Measurements from ENCODE around the gene NELL2.

The NELL2 gene

DNA sequence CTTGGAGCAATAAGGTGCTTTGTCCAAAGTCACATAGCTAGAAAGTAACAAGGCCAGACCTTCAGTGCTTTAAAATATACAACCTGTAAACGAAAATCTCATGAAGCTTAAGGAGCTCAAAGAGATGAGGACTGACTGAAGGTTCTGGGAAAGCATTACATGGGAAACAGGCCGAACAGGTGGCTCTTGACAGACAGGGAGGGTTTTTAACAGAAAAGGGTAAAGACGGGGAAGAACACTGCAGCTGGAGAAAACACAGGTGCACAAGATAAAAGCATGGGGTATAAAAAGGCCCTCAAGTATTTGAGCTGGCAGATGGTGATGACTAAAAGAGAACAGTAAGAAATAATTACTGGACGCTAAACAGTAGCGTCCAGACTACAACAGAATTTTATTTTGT, 257.2 kb downstream of the NELL2 start:
- DNase-seq (ENCODE audit: low read depth): no peak

DNA sequence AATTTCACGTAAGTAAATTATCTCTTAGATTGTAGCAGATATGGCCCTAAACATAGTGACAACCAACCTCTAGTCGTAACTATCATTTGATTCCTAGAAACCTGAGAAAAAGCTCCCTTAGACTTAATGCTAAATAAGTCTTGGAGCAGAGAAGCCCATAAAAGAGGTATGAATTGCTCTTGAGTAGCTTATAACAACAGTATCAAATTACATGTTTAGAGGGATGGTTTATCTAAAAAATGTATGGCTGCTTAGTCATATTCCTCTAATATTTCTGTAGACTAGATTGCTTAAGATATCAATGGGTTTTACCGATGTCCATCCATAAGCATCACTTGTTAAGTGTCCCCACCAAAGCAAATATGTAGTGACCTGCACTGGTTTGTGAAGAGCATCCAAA, 259.7 kb downstream of the NELL2 start:
- no peak for DNase-seq (ENCODE audit: low read depth)

DNA sequence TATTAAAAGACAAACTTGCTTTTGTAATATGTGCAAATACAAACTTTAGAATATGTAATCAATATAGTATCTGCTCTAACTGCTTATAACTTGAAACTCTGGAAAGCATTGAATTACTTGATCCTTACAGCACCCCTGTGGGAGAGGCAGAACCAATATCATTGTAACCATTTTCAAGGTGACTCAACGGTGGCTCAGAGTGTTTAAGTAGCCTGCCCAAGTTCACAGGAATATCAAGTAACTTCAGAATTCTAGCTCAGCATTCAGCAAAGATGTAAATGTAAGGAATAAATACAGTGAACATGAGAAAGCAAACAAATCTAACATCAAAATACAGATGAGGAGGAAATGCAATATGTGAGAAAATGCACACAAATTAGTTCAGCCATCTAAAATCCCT, 264.6 kb downstream of the NELL2 start:
- no peak for DNase-seq (ENCODE audit: low read depth)

DNA sequence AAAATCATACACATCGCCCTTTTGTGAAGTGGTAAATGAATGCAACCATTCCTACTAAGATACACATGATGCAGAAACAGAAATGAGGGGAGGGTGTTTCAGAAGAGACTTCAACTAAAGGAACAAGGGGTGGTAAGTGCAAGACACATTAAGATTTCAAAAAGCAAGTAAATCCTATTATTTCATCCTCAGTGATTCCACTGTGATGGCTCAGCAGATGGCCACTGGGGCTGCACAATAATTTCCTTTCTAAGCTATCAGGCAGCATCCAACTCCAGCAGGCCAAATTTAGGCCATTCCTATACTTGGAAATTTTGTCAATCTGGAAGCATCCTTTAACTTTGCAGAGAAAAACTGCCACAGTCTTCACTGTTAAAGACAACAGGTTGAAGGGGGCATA, 272.4 kb downstream of the NELL2 start:
- no peak for DNase-seq (ENCODE audit: low read depth)

DNA sequence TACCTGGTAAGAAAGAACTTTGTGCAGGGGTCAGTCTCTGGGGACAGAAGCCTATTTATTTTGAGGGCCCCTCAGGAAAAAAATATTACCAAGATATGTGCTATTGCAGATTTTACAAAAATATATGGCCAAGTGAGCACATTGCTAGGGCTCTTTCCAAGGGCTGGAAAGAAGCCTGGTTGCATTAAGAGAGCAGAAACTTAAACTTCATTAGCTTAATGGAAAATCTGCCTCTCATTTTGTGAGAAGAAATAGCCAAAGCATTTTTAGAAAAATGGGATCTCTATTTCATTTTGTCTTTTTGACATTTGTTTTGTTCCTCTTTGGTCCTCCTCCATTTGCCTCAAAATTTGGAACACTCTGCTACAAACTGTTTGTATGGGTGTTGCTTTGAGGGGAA, 283.5 kb downstream of the NELL2 start:
- no peak for DNase-seq (ENCODE audit: low read depth)

DNA sequence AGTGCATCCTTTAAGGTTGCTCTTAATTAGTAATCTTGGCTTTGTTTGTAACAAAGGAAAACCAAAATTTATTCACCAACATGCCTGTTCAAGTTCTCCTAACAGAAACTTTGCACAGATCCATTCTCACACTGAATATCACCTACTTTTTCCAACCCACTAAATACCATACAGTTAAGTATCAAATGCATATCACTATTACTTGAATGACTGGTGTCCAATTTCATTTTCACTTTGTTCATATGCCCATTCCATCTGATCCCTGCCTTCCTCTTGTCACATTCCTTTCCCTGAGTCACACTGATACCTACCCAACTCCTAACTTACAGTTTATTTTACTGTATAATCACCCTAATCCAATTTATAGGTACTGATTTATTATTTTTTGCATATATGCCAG, 286.4 kb downstream of the NELL2 start:
- no peak for DNase-seq (ENCODE audit: low read depth)

DNA sequence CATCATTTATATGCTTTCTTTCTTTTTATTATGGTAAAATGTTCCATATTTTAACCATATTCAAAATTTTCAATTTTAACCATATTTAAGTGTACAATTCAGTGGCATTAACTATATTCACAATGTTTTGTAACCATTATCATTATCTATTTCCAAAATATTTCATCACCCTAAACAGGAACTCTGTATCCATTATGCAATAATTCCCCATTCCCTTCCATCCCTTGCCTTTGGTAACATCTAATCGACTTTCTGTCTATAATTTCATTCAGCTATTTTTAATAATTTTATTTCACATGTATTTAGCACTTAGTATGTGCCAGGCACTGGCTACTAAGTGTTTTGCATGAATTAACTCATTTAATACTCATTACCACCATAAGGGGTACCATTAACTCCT, 287.5 kb downstream of the NELL2 start:
- DNase-seq (ENCODE audit: low read depth): no peak

DNA sequence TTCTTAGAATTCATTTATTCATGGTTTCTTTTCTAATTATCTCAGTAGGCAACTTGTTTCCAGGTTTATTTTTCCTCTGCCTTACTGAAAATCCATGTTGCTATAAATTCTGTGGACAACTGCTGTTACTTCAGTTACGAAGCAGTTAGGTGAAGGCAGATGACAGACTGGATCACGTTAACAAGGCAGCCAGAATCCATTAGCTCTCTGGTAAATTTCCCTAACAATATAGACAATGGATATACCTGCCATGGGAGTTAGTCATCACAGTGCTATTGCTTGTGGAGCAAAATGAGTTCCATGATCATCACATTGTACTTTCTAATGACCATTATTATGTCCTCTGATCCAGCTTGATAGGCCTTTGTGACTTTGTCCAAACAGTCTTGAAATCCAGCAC, 291.5 kb downstream of the NELL2 start:
- DNase-seq (ENCODE audit: low read depth): no peak

DNA sequence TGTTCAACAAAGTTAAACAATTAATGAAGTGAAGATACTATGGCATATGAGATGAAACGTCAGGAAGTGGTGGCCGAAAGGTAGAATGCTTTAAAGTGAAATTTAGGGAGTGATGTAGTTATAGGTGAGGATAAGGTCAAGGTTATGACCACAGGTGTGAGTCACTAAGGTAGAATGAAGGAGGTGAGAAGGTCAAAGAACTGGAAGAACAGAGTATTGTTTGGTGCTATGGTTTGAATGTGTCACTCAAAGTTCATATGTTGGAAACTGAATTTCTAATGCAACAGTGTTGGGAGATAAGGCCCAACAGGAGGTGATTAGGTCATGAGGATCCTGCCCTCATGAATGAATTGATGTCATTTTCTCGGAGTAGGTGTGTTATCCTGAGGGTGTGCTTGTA, 293.6 kb downstream of the NELL2 start:
- DNase-seq (ENCODE audit: low read depth): no peak

DNA sequence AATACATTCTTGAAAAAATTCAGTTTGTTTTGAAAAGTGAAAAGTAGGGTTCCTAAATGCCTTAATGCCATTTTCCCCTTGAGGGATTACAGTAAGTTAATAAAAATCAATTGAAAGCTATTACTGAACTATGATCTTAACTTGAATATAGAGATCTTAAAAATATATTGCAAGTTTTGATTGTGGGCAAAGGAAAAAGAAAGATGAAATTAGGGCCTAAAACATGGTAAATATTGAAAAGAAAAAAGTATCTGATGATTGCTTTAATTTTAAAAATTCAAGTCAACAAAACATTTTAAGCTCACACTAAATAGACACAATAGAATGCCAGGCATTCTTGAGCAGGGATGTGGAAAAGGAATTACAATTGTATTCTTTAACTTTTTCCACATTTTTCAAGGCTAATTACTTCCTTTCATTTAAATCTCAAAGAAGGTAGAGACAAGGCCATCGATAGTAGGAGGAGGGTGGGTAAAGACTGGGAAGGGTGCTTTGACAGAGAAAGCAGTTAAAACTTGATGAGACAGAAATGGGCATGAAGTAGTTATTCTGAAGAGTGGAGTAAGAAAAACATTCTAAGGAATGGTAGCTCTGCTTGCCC, 294.4 kb downstream of the NELL2 start:
- no peak for DNase-seq (ENCODE audit: low read depth)

DNA sequence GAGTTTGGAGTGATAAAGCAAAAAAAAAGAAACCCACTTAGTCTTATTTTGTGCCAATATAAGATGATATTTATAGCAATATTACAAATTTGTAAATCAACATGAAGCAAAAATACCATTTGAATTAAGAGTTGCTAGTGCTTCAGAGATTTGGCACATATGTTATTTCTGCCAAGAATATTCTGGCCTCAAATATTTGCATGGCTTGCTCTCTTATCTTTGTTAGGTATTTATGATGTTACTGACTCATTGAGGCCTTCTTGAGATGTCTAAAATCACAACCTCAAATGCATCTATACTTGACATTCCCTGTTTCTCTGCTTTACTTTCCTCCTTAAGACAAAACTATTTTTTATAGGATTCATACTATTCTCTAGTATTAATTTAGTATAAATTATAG, 301.5 kb downstream of the NELL2 start:
- DNase-seq (ENCODE audit: low read depth): no peak

DNA sequence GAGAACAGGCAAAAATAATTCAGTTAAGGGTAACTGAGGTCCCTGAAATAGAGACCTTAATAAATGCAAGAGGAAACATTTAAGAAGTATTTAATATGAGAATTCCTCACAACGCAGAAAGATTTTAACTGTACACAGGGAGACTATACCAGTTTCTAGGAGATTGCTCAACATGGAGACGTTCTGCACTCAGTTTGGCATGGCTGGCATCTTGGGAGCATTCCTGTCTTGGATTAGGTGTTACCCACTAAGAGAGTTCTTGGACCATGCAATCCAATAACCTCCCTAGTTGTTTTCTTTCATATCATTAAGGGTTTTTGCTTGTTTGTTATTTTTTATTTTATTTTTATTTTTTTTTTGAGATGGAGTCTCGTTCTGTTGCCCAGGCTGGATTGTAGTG, 302.4 kb downstream of the NELL2 start:
- no peak for DNase-seq (ENCODE audit: low read depth)

DNA sequence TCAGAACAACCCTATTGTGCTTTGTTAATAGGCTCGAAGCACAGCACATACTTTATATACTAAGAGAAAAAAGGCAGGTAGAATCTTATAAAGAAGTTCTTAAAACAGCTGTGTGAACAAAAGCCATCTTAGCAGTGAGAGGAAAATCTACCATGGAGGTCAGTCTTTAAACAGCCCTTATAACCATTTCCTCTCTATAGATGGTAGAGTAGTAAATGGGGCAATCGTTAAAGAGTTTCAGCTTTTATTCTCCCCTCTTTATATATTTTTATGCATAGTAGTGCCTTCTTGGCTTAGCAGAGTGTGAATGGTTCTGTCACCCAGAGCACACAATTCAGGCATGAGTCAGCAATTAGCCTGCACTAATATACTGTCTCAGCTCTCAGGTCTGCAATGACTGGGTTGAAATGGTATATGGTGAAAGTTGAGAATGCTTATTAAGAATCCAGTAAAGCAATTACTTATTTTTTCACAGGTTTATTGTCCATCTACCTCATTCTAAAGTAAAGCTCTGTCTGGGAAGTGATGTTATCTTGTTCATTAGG, 305.0 kb downstream of the NELL2 start:
- no peak for DNase-seq (ENCODE audit: low read depth)

DNA sequence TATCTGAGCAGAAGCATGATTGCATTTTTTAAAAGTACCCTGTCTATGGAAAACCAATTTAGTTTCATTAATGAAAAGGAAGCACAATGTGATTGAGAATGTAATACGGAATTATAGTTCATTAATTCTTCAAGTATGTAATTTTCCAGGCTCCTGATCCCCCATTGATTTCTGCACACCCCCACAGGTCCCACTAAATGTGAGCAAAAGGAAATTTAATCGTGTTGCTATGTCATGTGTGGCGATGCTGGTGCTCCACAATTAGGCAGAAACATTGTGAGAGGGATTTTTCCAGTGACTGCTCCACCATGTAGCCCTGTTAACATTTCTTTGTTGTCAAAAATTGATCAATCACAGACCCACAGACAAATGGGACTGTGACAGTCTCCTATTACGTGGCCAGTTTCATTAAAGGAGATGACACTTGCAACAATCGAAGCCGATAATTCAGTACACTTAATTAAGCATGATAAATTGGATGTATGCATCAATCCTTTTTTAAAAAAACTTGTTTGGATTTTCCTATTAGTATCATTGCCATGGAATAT, 306.0 kb downstream of the NELL2 start:
- no peak for DNase-seq (ENCODE audit: low read depth)

DNA sequence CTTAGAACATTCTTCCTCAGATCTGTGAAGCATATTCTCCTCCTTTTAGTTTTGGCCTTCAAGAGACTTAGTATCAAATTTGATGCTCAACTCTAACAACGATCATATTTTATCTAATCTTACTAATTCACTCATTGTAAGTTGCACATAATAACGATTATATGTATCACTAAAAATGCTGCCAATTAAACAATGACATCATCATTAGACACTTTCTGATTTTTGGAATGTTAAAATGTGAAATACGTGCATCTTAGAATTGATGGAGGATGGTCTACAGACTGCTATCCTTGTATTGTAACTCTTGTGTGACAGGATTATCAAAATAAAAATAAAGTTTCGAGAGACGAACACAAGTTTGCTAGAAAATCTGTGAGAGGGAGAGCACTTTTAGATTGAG, 311.0 kb downstream of the NELL2 start:
- DNase-seq (ENCODE audit: low read depth): no peak

DNA sequence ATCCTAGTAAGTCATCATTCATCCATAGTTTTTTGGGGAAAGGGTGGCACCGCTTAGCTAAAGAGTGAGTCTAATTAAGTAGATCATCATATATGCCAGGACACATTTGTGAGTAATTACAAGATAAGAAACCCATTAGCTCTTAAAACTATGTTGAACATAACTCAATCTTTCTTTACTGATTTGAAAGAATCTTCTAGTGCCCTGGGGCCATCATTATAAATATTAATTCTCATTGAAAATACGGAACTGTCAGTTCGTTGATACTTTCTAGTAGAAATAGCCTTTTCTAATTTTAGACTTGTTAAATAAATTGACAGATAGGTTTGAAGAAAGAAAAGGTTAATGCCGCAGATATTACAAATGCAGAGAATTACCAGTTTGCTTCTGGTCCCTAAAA, 312.6 kb downstream of the NELL2 start:
- no peak for DNase-seq (ENCODE audit: low read depth)

DNA sequence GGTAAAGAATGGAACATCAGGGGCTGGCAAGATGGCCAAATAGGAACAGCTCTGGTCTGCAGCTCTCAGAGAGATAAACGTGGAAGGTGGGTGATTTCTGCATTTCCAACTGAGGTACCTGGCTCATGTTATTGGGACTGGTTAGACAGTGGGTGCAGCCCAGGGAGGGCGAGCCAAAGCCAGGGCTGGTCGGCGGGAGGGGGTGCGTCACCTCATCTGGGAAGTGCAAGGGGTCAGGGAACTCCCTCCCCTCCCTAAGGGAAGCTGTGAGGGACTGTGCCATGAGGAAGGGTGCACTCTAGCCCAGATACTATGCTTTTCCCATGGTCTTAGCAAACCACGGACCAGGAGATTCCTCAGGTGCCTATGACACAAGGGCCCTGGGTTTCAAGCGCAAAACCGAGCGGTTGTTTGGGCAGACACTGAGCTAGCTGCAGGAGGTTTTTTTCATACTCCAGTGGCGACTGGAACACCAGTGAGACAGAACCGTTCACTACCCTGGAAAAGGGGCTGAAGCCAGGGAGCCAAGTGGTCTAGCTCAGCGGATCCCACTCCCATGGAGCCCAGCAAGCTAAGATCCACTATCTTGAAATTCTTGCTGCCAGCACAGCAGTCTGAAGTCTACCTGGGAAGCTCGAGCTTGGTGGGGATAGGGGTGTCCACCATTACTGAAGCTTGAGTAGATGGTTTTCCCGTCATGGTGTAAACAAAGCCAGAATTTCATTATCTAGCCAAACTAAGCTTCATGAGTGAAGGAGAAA, 317.6 kb downstream of the NELL2 start:
- no peak for DNase-seq (ENCODE audit: low read depth)

DNA sequence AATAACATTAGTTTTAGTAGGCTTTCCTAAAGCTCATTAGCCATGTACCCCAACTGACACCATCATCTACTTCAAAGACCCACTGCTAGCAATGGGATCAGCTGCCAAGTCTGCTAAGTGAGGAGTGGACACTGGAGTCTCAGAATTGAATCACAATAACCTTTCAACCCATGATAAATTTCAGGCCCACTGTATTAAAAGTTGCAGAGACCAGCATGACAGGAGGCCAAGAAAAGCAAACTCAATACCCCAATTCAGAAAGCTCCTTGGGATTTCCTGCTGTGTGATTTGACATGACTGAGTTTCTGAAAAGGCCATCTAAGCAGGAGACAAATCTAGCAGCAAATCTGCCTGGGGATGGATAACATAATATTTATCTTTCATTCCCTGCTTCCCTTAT, 320.7 kb downstream of the NELL2 start:
- no peak for DNase-seq (ENCODE audit: low read depth)

DNA sequence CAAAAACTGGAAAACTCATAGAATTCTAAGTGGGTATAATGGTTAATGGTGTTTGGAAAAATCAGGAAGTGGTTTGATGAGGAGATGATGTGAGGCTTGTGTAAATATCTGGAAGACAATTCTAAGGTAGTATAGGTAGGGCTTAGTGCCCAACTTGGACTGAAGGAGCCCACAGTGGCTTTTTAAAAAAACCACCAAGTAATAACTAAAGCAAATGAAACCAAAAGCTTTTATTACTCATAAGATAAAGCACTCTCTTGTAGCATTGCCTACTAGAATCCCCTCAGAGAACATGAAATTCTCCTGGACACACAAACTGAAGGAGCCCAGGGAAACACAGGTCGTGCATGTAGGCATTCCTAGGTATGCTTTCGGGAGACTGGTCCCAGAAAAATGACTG, 324.5 kb downstream of the NELL2 start:
- DNase-seq (ENCODE audit: low read depth): no peak

DNA sequence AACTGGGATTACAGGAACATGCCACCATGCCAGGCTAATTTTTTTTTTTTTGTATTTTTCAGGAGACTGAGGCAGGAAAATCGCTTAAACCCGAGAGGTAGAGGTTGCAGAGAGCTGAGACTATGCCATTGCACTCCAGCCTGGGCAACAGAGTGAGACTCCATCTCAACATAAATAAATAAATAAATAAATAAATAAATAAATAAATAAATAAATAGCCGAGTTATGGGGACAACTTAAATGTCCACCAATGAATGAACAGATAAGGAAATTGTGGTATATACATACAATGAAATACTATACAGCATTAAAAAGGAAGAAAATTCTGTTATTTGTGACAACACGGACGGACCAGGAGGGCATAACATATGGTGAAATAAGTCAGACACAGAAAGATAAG, 325.7 kb downstream of the NELL2 start:
- DNase-seq (ENCODE audit: low read depth): no peak

DNA sequence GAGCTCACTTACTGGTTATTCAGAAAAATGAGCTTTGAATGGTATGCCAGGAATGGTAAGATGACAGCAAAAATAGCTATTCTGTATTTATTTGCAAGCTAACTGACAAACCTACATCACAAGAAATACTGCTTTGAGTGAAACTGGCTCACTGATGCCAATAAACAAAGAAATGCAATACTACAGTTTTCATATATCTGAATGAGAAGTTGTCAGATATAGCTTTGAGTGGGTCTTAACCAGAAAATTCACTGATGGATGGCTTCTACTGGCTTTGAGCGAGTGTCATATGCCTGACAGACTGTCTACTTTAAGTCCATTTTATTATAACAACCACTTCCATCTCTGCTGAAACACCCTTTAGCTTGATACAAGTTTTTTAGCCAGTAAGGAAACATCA, 330.1 kb downstream of the NELL2 start:
- DNase-seq (ENCODE audit: low read depth): no peak

DNA sequence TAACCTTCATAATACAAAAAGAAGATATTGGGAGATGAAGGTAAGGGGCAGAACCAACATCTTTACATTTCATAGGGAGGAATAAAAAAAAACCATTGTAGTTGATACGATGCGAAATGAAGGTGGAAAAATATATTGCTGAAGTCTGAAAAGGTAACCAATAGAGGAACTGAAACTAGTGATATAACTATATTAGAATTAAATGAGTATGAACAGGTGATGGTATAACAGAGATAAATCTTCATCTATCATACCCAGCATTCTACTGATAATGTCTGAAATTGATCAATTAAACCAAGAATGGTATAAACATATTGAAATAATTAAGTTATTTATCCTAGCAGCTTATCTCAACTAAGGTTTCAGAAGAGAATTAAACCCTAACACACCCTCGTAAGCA, 332.1 kb downstream of the NELL2 start:
- DNase-seq (ENCODE audit: low read depth): no peak

DNA sequence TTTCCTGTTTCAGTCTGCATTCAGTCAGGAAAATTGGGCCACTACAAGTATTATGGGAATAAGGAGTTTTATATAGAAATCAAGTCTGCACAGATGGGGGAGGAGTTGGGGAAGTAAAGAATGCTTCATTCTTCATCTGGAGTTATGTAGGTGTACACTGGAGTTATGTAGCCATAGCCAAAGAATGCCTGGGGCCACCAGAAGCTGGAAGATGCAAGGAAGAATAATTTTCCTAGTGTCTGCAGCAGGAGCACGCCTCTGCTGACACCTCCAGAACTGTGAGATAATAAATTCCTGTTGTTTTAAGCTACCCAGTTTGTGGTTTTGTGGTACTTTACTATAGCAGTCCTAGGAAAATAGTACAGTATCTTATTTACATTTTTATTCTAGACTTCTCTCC, 333.4 kb downstream of the NELL2 start:
- DNase-seq (ENCODE audit: low read depth): no peak

DNA sequence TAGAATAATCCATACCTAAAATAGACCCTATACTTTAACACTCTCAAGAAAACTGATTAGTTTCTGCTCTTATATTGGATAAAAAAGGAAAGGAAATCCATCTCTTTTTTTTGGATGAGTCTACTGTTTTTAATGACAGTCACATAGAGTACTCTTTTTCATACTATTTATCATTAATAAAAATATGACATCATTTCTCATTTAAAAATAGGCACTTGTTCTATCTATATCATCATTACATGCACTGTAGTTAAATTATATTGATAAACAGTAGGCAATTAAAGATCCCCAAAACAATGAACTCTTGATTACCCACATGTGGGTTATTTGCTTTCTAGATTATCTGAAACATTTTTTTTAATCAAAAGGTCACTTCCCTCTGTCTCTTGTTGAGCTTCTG, 338.8 kb downstream of the NELL2 start:
- DNase-seq (ENCODE audit: low read depth): no peak
